Left lung (tissue), 10 donors: ENCODE results near the gene PEX5L. TPM values are rescaled to one million over a fixed set of nuclear protein-coding genes. Genes with fewer than 3 reads are reported as not detected.

Experiments
- ATAC-seq: fragments of 200-7000 bp; cut with Tn5 transposase; one replicate; pipeline ENCODE4 v1.9.1; 2020; ENCODE audit warnings: moderate library complexity
- DNase-seq, 4 donors: peaks; one replicate each; pipeline ENCODE4 v3.0.0-alpha.2; 2013 to 2020
- H3K27ac ChIP-seq, 2 donors: fragments of 200-600 bp; sonication (generic) in 1 of 2; one replicate each; pipeline versions ENCODE4 v1.5.0 to v1.8.0; 2020 to 2021
- H3K27me3 ChIP-seq, 2 donors: fragments of 200-600 bp; sonication (generic) in 1 of 2; one replicate each; pipeline versions ENCODE4 v1.5.0 to v1.8.0; 2020 to 2021
- H3K36me3 ChIP-seq, 2 donors: fragments of 200-600 bp; sonication (generic) in 1 of 2; one replicate each; pipeline versions ENCODE4 v1.5.0 to v1.8.0; 2020 to 2021
- H3K4me1 ChIP-seq, 2 donors: fragments of 200-600 bp; one replicate each; pipeline ENCODE4 v1.8.0; 2021
- H3K4me3 ChIP-seq, 2 donors: fragments of 200-600 bp; sonication (generic) in 1 of 2; one replicate each; pipeline versions ENCODE4 v1.5.0 to v1.8.0; 2020 to 2021; ENCODE audit warnings: mild to moderate bottlenecking in 1 of 2
- H3K9me3 ChIP-seq, 2 donors: fragments of 200-600 bp; sonication (generic) in 1 of 2; one replicate each; pipeline versions ENCODE4 v1.5.0 to v1.8.0; 2020 to 2021
- intact Hi-C, 2 donors: fragments of 100-400 bp; cut with DNase I; formaldehyde crosslinking; loops; one replicate each; pipeline versions ENCODE4 v1.11.2 to v1.14.2; 2022
- polyA plus RNA-seq, 6 donors: library from polyadenylated mRNA; unstranded; fragments of 120-200 nt; gene quantifications; one replicate each; pipeline ENCODE4 v1.2.1, GENCODE V29; 2013; ENCODE audit not compliant: insufficient read length in 6 of 6
- total RNA-seq, 2 donors: library from RNA; stranded (reverse); fragmentation: NEBNext Ultra II Directional; extraction: Animal tissue kit (Norgen Biotek cat#: 25700); gene quantifications; one replicate each; pipeline ENCODE4 v1.2.1, GENCODE V29; 2021
- TF ChIP-seq, protein P1 (sequence below), 2 donors: fragments of 200-600 bp; sonication (generic) in 1 of 2; IDR thresholded peaks; one replicate each; pipeline versions ENCODE4 v1.5.0 to v1.8.0; 2021; ENCODE audit warnings: antibody characterized with exemption in 2 of 2
- donor health status: DM: no; HTN: yes; CAD: no.
- donor health status: DM: no; HTN: no; CAD: no.

PEX5L gene
- total and polyA plus RNA-seq, 8 donors = 0.33 to 0.63 (median 0.49) TPM; not detected in 2

- DNase-seq (no peak), ATAC-seq (no peak)
- TF ChIP-seq, protein P1, sequence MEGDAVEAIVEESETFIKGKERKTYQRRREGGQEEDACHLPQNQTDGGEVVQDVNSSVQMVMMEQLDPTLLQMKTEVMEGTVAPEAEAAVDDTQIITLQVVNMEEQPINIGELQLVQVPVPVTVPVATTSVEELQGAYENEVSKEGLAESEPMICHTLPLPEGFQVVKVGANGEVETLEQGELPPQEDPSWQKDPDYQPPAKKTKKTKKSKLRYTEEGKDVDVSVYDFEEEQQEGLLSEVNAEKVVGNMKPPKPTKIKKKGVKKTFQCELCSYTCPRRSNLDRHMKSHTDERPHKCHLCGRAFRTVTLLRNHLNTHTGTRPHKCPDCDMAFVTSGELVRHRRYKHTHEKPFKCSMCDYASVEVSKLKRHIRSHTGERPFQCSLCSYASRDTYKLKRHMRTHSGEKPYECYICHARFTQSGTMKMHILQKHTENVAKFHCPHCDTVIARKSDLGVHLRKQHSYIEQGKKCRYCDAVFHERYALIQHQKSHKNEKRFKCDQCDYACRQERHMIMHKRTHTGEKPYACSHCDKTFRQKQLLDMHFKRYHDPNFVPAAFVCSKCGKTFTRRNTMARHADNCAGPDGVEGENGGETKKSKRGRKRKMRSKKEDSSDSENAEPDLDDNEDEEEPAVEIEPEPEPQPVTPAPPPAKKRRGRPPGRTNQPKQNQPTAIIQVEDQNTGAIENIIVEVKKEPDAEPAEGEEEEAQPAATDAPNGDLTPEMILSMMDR (IDR thresholded peaks at IDR 0.05) = no peak
- H3K4me3 ChIP-seq = no peak overlapping the region
- H3K9me3 ChIP-seq = no peaks in the 10 kb centered on the region
- intact Hi-C loops = no loop called here
- H3K36me3 ChIP-seq = no peaks in the 10 kb centered on the region
- H3K27ac ChIP-seq = no peak overlapping the region
- no peaks in the 10 kb centered on the region for H3K4me1 ChIP-seq
- H3K27me3 ChIP-seq = peaks cover 0 to 2% of the 10 kb centered on the region in 2 donors
These were observed 211.1 kb downstream of the PEX5L start for GRCh38 chr3:179825527-179826246.

- Histone ChIP-seq H3K36me3 (no peaks in the 10 kb centered on the region), H3K4me1 (no peaks in the 10 kb centered on the region), H3K27ac (no peak overlapping the region), H3K9me3 (no peaks in the 10 kb centered on the region), H3K27me3 (peaks cover 0 to 5% of the 10 kb centered on the region in 2 donors), H3K4me3 (no peak overlapping the region)
- TF ChIP-seq, protein P1 (IDR thresholded peaks at IDR 0.05) = no peak
- intact Hi-C loops = no loop called here
- ATAC-seq (no peak), DNase-seq (no peak)
These were observed 214.4 kb downstream of the PEX5L start for GRCh38 chr3:179822296-179822695.

- no peak for ATAC-seq
These were observed 217.4 kb downstream of the PEX5L start for GRCh38 chr3:179819379-179819778.

DNA sequence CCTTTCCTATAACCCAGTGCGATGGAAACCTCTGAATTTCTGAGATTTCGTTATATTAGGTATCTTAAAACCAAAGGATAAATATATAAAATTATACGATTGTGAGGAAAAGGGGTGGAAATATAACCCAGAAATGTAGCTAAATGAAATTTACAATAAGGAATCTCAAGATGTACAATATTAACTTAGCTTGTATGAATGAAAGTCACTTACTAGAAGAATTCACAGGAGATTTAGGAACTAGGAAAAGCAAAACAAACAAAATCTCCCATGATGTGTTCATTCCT is 224.7 kb downstream of the PEX5L start:
- no peaks in the 10 kb centered on the region for H3K36me3 ChIP-seq
- no peak for ATAC-seq
- H3K4me1 ChIP-seq = no peaks in the 10 kb centered on the region

More at GRCh38 chr3:179819379-179819778, 217.4 kb downstream of the PEX5L start:
- TF ChIP-seq, protein P1 (IDR thresholded peaks at IDR 0.05) = no peak
- H3K27me3 ChIP-seq = peaks cover 0 to 5% of the 10 kb centered on the region in 2 donors
- no peaks in the 10 kb centered on the region for H3K36me3 ChIP-seq
- DNase-seq = no peak
- intact Hi-C loops = no loop called here
- no peaks in the 10 kb centered on the region for H3K9me3 ChIP-seq
- no peaks in the 10 kb centered on the region for H3K4me1 ChIP-seq
- H3K4me3 ChIP-seq = no peak overlapping the region
- H3K27ac ChIP-seq = no peak overlapping the region

DNA sequence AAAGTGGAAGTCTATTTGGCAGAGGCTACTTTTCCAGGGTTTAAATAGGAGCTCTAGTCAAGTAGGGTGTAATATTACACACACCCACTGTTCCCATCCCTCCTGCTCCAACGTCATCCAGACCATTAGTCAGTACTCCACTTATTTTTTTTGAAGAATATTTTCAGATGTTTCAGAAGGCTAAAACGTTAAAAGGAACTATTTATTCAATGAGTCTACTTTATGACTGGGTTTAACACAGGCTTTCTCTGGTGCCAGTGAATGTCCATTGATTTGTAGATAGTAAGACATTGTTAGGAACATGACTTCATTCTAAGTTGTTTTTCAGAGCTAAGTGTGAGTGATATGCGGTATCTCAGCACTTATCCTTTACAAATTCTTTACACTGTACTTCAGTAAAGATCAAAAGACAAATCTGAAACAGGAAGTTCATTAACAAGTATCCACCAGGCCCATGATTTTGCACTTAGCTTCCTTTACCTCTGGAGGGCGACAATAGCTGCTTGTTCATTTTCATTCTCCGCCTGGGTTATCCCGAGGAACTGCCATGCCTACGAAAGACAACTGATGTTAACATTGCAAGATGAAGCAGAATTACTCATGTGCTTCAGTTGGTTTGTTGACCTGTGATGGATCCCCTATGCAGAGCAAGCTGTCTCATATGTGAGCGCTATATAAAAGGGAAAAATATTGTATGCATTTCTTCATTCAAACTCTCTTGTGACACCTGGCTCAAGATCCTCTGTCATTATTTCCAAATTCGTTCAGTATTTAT is 225.2 kb downstream of the PEX5L start:
- DNase-seq (peak in 2 of 4 donors; percentile 15 to 50), ATAC-seq (peak; percentile 98)
- TF ChIP-seq, protein P1 (IDR thresholded peaks at IDR 0.05) = peak; percentile 36 to 47
- no peaks in the 10 kb centered on the region for H3K36me3 ChIP-seq
- H3K4me1 ChIP-seq = no peaks in the 10 kb centered on the region
- intact Hi-C loops = no loop called here
- no peaks in the 10 kb centered on the region for H3K9me3 ChIP-seq
- peak overlapping the region in 1 of 2 donors; percentile 31 for H3K27ac ChIP-seq
- no peak overlapping the region for H3K4me3 ChIP-seq
- H3K27me3 ChIP-seq = no peaks in the 10 kb centered on the region

More for the DNA sequence above, 224.7 kb downstream of the PEX5L start:
- Histone ChIP-seq H3K27ac (no peak overlapping the region), H3K9me3 (no peaks in the 10 kb centered on the region), H3K4me3 (no peak overlapping the region), H3K27me3 (no peaks in the 10 kb centered on the region)
- no peak for DNase-seq
- intact Hi-C loops = no loop called here
- TF ChIP-seq, protein P1 (IDR thresholded peaks at IDR 0.05) = no peak
